ENCODE data around the gene LIFR. TPM values are rescaled to one million over a fixed set of nuclear protein-coding genes. Genes with fewer than 3 reads are reported as not detected.
A peak's percentile ranks its signal among the peaks of the same experiment; 100 is the strongest.

The LIFR gene
- total RNA-seq, 1 experiment from 2014 or later, result 10.6 TPM

DNA sequence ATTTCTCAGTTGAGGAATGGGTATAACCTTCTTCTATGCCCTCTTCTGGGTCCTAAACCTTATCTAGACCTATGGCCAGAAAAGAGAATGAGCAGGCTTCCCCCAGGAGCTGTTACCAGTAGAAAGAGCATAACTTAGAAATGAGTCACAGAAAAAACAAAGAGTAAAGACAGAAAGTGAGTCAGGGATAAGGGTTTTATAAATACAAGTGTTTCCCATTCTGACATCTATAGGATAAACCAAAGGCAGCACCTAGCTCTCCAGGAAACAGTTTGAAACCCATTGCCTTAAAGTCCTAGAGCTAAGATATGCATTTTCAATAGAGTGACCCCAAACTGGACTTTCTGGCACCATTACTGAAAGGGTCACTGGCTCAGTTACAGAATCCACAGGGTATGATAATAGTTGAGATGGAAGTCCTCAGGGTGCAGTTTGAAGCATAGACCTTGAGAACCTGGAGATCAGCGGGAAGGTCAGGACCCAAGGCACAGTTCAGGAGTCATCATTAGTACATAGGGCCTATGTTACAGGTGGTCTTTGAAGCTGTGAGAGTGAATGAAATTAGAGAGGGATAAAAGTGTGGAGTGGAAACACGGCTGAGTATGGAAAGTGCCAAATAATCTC lies 42.7 kb upstream of the LIFR start (continued):
- TF ChIP-seq ZNF274 (IDR thresholded peaks at IDR 0.05; ENCODE audit: low read depth, low read length), result no peak
- TF ChIP-seq EZH2 (IDR thresholded peaks at IDR 0.05), result no peak
- no peak for TF ChIP-seq POLR2AphosphoS5 (IDR thresholded peaks at IDR 0.05; ENCODE audit: low read depth, low read length)

DNA sequence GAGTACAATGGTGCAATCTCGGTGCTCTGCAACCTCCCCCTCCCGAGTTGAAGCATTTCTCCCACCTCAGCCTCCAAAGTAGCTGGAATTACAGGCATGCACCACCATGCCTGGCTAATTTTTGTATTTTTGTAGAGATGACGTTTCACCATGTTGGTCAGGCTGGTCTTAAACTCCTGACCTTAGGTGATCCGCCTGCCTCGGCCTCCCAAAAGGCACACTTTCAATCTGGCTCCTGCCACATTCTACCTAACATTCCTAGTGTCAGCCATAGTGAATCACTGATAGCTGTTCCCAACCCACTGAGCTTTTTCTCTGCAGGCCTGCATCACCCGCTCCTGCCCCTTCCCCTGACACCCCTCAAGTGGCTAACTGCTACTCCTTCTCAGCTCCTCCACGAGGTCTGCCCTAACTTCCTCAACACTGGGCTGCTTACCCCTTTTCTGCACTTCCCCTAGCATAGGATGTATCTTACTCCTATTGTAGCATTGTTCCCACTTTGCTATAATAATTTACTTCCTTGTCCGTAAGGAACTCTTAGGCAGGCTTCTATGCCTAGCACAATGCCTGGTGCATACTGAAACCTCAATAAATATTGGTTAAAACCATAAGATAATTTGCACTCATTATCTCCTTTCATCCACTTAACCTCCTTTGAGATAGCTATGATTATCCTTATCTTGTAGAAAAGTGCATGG lies 42.0 kb upstream of the LIFR start:
- peak overlapping the region; percentile 60 for H3K4me2 ChIP-seq (ENCODE audit: low read length)
- no peaks in the 10 kb centered on the region for H3K79me2 ChIP-seq (ENCODE audit: insufficient read depth, low read length)
- no peak overlapping the region for H3K27ac ChIP-seq (ENCODE audit: low read depth, low read length)
- DNase-seq (ENCODE audit: low read depth, low spot score) (no peak), ATAC-seq (peak; percentile 34)
- no peak overlapping the region for H3K4me3 ChIP-seq (replicated peaks in 1 of 2; ENCODE audit: low read depth in 1 of 2, low read length in 2 of 2)
- H3K4me1 ChIP-seq (ENCODE audit: control insufficient read depth in 1 of 2, insufficient read depth in 2 of 2, low read length in 2 of 2), result peaks cover 24 to 63% of the 10 kb centered on the region in 2 experiments
- H2AFZ ChIP-seq (ENCODE audit: low read depth, low read length, poor library complexity, severe bottlenecking), result no peak overlapping the region
- H3K27me3 ChIP-seq (ENCODE audit: insufficient read depth, low read length), result no peaks in the 10 kb centered on the region
- CTCF ChIA-PET, result interaction anchor here (1.2 to 1.6 kb wide), 2 partner anchors 12 to 157 kb away, joined by 3 to 7 read pairs; no protein-coding TSS in a partner anchor
- intact Hi-C loops (cut with micrococcal nuclease), result no loop called here
- no peak overlapping the region for H3K9ac ChIP-seq (ENCODE audit: low read length)
- POLR2A ChIA-PET, result interaction anchor here (1.1 kb wide), 2 partner anchors 11 to 157 kb away, joined by 3 read pairs; no protein-coding TSS in a partner anchor
- BruUV-seq (replicated peaks), result no TSS peak
- H3K9me3 ChIP-seq (ENCODE audit: control insufficient read depth in 1 of 2, insufficient read depth in 1 of 2, low read depth in 1 of 2, low read length in 2 of 2), result no peaks in the 10 kb centered on the region
- RAD21 ChIA-PET (ENCODE audit: low non-redundant PET in 1 of 2, low total read pairs in 2 of 2, uncharacterized antibody in 2 of 2, unreplicated experiment in 2 of 2), result no interaction called here
- H3K36me3 ChIP-seq (ENCODE audit: control insufficient read depth in 1 of 2, insufficient read depth in 2 of 2, low read length in 2 of 2), result no peaks in the 10 kb centered on the region
- no peaks in the 10 kb centered on the region for H4K20me1 ChIP-seq (ENCODE audit: insufficient read depth)
- TF ChIP-seq, protein P1, sequence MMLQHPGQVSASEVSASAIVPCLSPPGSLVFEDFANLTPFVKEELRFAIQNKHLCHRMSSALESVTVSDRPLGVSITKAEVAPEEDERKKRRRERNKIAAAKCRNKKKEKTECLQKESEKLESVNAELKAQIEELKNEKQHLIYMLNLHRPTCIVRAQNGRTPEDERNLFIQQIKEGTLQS (IDR thresholded peaks at IDR 0.05), result no peak
- no peak for TF ChIP-seq POLR2AphosphoS5 (IDR thresholded peaks at IDR 0.05; ENCODE audit: low read depth, low read length)
- no peak for TF ChIP-seq TCF7L2 (IDR thresholded peaks at IDR 0.05; ENCODE audit: borderline replicate concordance, extremely low read depth, insufficient read depth, insufficient read length)
- 0 out of 2 replicates have a peak, but pooled peaks have one; percentile 13 for TF ChIP-seq EGR1 (IDR thresholded peaks at IDR 0.05; ENCODE audit: low read depth)
- no peak for TF ChIP-seq POLR2A (IDR thresholded peaks at IDR 0.05; ENCODE audit: borderline replicate concordance, extremely low read depth, insufficient read depth, insufficient read length)
- no peaks in the 10 kb centered on the region for H3K9me2 ChIP-seq (ENCODE audit: insufficient read depth)

All from HCT116 (cell line).